ENCODE measurements around the gene PI4KB.

GRCh38 chr1:151346082-151346768, 19.0 kb upstream of the PI4KB start:
- TF ChIP-seq CTCF (conservative IDR thresholded peaks at IDR 0.05; ENCODE audit: low read depth, low read length) (no peak), EZH2 (IDR thresholded peaks at IDR 0.05; ENCODE audit: borderline replicate concordance, low read depth, low read length, poor library complexity, severe bottlenecking) (no peak)
